Measurements from ENCODE around the gene OR2Z1.

OR2Z1 gene, protein sequence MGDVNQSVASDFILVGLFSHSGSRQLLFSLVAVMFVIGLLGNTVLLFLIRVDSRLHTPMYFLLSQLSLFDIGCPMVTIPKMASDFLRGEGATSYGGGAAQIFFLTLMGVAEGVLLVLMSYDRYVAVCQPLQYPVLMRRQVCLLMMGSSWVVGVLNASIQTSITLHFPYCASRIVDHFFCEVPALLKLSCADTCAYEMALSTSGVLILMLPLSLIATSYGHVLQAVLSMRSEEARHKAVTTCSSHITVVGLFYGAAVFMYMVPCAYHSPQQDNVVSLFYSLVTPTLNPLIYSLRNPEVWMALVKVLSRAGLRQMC

DNA sequence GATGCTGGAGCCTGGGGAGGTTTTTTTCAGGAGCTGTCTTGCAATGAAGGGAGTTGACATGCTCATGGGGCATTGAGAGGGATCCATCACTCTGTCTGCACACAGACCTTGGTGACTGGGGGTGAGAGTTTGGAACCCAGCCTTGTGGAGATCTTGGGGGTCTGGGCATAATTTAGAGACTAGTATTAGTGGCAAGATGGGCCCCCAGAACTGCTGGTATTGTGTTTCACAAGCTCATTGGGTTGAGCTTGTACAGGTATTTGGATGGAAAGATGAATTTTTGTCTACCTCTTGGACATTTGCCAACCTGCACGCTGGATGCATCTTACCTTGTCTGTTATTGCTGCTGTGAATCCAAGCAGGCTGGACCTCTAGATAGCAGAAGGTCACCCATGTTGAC, at the start of gene OR2Z1:
Gene OR2Z1, plus strand, starts transcription at position 301 of the 400 bp plus-strand sequence. CDS start 9,395 bp downstream, outside the sequence.
- no peak for DNase-seq (ENCODE audit: low read depth)

DNA sequence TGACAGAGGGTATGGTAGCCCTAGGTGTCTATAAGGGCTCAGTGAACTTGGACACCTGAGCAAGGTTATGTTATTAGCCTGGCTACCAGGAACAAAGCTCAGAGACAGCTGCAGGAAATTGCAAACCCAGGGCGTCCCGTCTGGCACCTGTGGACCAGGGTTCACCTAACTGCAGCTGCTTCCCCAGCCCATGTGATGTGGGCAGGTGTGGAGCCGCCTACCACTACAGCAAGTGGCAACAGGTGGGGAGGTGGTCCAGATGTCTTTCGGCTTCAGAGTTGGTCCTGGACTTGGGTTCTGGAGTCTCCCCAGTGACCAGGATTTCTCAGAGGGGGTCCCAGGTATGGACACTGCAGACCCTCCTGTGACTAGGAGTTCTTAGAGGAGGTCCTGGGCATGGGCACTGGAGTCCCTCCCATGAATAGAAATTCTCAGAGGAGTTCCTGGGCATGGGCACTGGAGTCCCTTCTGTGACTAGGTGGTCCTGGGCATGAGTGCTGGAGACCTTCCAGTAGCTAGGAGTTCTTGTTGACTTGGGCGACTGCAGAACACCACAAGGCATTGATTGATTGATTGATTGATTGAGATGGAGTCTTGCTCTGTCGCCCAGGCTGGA, 48.0 kb upstream of the OR2Z1 start:
- no peak for DNase-seq (ENCODE audit: low read depth)

DNA sequence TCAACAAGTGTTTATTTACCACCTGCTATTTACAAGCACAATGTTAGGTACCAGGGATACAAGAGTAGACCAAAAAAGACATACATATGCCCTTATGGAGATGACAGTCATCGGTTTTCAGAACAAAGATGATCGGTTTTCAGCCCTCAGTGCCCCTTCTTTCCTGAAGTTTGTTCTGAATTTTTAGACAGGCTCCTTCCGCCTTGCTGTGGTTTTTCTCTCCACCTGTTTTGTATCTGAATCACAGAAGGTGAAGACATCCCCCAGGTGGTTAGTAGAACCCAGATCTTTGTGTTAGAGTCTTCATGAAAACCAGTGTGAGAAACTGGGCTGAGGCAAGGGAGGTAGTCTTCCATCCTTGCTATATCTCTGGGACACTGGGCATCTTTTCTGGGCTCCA, 46.4 kb upstream of the OR2Z1 start:
- no peak for DNase-seq (ENCODE audit: low read depth)

DNA sequence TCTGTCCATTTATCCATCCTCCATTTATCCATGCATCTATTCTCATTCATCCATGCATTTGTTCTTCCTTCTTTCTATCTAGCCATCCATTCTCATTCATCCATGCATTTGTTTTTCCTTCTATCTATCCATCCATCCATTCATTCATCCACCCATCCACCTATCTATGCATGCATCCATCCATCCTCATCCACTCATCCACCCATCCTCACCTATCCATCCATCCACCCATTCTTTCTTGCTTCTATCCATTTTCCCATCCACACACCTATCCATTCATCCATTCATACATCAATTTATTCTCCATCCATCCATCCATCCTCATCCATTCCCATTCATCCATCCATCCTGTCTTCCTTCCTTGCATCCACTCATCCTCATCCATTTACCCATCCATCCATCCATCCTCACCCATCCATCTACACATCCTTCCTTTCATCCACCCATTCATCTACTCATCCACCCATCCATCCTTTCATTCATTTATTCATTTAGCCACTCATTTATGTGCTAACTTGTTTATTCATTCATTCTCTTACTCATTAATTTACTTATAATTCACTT, 43.1 kb upstream of the OR2Z1 start:
- DNase-seq (ENCODE audit: low read depth) = no peak

DNA sequence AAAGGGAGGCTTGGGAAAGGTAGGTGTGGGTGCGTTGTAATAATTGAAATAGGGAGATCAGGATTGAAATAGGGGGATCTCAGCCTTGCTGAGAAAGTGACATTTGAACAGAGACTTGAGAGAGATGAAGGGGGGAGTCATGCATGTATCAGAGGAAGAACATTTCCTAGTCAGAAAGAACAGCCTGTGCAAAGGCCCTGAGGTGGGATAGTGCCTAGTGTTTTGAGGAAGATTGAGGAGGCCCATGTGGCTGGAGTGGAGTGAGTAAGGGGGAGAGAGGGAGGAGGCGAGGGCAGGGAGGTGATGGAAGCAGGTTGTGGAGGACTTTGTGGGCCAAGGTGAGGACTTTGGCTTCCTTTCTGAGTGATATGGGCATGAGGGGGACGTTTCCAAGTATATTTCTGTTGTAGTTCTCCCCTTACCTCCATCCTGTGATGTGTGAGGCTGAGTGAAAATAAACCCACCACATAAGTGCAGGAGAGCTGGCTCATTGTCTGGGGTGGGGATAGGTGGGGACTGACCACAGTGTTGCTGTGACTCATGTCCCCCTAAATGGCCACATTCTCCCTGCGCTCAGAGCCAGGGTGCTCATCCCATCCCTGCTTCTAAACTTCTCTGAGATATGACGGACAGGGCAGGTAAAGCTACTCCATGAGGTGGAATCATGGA, 40.6 kb upstream of the OR2Z1 start:
- no peak for DNase-seq (ENCODE audit: low read depth)

DNA sequence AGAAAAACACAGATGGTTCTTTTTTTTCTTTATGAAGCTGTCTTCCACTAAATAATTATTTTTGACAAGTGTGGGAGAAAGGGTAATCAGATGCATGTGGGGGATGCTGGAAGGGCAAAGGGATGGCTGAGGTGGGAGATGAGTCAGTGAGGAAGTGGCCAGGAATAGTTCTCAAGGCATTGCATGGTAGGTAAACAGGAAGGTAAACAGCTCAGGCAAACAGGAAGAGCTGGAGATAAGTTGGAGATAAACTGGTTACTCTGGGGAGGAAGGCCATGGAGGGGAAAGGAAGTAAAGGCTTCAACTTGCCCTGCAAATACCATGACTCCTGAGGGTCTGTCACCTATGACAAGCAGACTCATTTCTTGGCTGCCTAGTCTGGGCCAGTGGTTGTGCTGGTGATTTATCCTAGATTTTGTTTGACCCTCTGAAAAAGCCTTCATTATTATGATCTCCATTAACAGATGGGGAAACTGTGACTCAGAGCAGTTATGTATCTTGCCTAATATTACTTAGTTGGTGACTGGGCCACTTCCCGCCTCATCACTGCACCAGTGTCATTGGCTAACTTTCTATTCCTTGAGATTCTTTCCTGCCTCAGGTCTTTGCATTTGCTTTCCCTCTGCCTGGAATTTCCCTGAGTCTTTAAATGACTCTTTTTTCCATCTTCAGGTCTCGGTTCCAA, 39.9 kb upstream of the OR2Z1 start:
- DNase-seq (ENCODE audit: low read depth) = no peak

DNA sequence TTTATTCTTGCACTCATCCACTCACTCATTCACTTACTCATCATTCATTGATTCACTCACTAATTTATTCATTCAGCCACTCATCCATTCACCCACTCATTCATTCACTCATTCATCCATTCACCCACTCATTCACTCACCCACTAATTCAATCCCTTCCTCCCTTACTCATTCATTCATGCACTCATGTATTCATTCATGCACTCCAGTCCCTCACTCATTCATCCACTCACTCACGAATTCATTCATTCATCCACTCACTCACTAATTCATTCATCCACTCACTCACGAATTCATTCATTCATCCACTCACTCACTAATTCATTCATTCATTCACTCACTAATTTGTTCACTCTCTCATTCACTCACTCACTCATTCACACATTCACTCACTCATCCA, 39.0 kb upstream of the OR2Z1 start:
- no peak for DNase-seq (ENCODE audit: low read depth)

DNA sequence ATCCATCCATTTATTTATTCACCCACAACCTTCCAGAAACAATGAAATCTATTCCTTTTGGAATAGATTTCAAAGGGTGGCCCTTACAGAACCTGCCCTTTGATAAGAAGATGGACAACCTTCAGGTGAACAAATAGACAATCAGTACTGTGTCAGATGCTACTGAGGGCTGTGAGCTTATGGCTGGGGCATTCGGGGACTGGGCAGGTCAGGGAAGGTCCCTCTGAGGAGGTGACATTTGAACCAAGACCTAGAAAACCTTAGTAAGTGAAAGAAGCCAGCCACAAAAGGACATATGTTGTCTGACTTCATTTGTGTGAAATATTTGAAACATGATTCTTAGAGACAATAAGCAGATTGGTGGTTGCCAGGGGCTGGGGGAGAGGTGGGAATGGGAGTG, 38.5 kb upstream of the OR2Z1 start:
- no peak for DNase-seq (ENCODE audit: low read depth)

DNA sequence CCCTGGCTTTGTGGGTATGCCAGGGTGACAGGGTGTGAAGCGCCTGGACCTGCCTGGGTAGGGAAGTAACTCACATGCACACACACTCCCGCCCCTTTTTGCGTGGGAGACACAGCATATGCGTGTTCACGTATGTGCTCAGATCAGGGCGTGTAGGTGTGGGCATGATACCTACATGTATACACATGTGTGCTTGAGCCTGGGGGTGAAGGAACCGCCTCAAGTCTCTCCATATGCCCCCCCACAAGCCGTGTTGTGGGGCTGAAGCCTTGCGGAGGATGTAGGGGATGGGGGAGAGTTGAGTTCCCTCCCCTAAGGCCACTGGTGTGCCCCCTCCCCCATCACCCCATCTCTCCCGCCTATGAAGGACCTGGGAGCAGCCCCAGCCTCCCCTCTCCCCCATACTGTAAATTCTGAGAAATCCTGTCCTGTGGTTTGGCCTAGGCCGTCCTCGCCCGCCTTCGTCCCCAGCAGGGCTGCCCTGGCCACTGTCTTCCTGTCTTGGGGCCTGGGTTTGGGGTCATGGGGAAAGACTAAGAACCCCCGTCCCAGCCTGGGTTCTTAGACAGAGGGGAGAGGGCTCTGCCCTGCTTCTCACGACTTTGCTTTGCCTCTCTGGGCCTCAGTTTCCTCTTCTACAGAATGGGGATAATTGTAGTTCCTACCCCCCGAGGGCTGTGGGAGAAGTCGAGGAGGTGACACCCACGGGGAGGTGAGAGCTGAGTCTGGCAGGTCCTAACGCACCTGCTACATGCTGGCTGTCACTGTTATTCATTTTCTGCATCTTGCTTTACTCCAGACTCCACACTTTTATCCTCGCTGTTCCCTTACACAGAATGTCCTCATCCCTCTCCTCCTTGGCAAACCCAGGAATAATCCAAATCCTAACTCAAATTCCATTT, 37.2 kb upstream of the OR2Z1 start:
- no peak for DNase-seq (ENCODE audit: low read depth)

DNA sequence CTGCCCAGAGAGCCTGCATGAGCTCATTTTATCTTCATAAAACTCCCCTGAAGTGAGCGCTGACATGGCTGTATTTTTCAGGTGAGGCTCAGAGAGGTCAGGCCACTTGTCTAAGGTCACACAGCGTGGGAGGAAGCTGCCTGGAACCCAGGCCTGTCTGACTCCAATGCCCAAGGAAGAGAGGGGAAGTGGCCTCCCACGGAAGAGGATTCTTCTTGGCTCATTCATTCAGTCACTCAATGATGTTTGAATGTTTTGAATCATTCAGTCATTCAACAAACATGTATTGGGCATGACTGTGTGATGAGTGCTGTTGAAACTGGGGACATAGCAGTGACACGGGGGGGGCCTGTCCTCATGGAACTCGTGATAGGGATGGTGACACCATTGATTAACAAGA, 34.9 kb upstream of the OR2Z1 start:
- DNase-seq (ENCODE audit: low read depth) = no peak

DNA sequence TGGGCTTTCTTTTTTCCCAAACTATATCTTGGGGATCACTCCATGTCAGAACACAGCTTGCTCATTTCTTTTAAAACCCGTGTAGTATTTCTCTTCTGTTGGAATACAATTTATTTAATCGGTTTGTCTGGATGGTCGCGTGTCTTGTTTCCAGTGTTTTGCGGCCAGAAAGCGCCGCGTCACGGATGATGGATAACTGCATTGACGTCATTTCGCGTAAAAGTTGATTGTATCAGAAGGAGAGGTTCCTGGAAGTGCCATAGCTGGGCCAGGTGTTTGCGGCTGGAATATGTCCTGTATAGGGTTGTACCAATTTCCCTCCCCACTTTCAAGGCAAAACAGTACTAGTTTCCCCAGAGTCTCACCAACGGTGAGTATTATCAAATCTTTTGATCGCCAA, 32.5 kb upstream of the OR2Z1 start:
- DNase-seq (ENCODE audit: low read depth) = no peak

DNA sequence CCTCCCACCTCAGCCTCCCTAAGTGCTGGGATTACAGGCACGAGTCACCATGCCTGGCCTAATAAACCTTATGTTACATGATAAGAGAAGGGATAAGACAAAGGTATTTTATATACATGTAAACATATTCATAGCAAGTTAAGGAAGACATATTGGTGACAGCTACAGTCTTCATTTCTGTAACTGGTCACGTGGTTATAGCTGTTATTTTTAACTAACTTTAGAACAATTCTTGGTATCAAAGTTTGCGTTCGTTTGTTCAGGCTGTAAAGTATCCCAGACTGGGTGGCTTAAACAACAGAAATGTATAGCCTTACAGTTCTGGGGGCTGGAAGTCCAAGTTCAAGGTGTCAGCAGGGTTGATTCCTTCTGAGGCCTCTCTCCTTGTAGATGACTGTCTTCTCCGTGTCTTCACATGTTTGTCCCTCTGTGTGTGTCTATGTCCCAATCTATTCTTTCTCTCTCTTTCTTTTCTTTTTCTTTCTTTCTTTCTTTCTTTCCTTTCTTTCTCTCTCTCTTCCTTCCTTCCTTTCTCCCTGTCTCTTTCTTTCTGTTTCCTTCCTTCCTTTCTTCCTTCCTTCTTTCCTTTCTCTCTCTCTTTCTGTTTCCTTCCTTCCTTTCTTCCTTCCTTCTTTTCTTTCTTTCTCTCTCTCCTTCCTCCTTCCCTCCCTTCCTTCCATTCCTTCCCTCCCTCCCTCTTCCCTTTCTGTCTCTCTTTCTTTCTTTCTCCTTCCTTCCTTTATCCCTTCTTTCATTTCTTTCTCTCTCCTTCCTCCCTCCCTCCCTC, 30.5 kb upstream of the OR2Z1 start:
- DNase-seq (ENCODE audit: low read depth) = no peak

DNA sequence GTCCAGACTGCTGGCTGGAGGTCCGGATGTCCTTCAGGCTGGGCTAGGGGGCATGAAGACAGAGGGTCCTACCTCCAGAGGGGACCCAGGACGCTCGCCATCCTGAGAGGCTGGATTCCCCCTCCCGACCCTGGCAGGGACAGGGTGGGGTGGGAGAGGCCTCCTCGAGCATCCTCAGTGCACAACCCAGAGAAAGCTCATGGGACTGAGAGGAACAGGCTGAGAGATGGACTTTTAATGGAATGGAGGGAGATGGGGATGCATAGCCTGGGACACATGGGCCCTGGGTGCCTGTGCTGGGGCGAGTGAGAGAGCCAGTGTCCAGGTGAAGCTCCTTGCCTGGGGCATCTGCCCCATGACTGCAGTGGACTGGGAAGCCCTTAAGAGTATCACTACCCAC, 25.9 kb upstream of the OR2Z1 start:
- no peak for DNase-seq (ENCODE audit: low read depth)

DNA sequence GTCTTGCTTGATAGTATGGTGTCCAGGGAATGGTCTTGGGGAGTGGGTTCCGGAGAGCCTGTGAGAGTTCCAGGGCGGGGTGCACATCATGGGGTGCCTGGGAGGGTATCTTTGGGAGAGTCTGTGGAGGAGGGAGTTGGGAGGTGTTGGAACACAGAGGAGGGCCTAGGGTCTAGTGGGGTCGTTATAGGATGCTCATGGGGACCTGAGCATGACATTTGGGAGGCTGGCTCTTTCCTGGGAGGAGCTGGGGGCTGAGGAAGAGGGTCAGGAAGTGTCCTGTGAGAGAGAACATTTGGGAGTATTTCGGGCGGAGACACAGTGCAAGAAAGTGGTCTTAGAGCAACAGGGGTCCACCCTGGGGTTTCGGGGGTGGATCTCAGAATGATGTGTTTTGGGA, 25.5 kb upstream of the OR2Z1 start:
- no peak for DNase-seq (ENCODE audit: low read depth)

DNA sequence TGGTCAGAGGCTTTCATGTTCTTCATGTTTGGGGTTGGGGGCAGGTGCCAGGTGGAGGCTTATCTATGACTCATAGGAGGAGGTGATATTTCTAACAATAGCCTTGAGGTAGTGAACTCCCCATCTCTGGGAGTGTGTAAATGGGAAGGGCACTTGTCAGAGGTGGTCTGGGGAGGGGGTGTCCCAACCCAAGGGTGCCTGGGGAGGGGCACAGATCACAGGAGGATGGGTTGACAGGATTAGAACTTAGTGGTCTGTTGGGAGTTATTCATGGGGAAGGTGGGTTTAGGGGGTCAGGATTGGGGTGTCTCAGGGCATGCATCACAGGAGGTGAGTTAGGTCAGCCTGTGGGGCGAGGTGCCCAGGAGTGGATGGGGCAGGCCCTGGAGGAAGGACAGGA, 24.4 kb upstream of the OR2Z1 start:
- DNase-seq (ENCODE audit: low read depth) = no peak

DNA sequence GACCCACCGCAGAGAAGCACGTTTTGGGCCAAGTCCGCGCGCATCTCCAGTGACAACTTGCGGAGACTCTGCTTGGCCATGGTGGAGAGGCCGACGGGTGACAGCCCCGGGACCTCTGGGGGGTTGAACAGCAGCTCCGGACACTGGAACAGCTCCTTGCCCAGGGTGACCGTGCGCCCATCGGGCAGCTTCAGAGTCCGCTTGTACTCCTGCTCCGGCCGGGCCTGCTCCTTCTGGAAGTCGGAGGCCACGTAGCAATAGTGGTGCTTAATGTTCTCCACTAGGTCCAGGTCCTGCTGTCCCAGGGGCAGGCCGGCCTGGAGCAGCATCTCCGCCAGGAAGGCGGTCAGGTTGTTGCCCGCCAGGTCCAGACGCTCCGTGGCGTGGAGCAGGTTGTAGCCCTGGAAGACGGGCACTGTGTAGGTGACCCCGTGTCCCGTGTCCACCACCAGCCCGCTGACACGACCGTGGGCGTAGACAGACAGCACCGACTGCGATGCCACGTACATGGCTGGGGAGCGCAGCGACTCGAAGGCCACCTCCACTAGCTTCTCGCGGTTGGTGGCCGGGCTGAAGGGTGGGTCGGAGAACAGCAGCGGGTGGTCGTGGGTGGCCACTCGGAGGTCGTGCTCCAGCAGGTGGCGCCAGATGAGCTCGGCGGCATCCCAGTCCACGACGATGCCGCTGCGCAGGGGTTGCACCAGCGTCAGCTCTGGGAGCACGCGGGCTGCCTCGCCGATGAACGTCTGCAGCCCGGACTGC, 23.6 kb upstream of the OR2Z1 start:
- no peak for DNase-seq (ENCODE audit: low read depth)

DNA sequence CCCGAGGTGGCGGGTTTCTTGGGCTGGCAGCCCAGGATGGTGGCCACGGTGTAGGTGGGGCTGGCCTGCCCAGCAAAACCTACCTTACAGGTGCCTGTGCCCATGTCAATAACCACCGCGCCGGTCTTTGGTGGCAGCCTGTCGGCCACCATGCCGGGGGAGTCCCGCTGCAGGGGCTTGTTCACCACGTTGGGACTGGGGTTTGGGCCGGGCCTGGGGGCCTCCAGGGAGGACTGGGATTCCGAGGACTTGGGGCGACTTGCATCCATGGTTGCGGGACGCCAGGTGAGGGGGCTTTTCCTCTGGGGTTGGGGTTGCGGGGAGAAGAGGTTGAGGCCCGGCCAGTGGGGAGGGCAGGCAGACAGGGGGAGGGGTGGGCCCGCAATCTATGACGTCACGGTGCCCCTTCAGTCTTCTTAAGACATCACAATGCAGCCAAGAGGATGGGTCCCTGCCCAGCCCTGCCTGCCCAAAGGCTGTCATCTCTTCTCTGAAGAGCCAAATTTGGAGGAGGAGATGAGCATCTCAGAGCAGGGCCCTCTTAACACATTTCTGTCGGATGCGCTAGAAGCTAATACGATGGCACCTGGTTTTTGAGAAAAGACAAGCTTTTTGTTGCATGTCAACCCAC, 22.9 kb upstream of the OR2Z1 start, which contains the start of gene ACTL9:
Gene ACTL9, minus strand, starts transcription at position 363 of the 631 bp plus-strand sequence. Its CDS starts 94 bp downstream, at position 269.
- DNase-seq (ENCODE audit: low read depth) = no peak

DNA sequence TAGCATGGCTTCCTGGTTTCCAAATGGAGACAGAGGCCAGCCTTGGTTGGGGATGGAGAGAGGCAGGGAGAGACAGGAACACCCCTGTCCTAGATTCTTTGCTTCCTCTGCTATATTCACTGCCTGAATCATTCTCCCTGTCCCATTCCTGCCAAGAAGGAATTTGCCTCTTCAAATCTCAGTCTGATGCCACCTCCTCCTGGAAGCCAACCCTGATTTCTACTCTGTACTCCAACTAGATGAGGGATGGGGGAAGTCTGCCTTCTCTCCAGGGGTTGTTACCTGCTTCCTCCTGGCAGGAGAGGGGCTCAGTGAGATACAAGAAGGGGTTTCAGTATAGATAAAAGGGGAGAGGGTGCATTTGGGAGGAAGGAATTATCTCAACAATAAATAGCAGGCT, 21.5 kb upstream of the OR2Z1 start:
- DNase-seq (ENCODE audit: low read depth) = no peak

DNA sequence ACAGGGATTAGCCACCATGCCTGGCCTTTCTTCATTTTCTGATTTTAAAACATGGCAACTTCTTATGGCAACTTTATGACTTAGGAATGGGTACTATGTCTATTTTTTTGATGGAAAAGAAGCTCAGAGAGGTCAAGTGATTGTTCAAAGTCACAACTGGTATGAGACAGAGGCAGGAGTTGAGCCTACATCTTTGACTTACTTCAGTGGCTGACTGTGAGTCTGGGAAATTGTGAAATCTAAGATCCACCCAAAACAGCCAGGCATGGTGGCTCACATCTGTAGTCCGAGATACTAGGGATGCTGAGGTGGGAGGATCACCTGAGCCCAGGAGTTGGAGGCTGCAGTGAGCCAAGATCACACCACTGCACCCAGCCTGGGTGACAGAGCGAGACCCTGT, 20.5 kb upstream of the OR2Z1 start:
- no peak for DNase-seq (ENCODE audit: low read depth)
